Sciatic nerve (tissue), 2 donors: Measurements from ENCODE around the gene GJA4. TPM values are rescaled to one million over a fixed set of nuclear protein-coding genes. Genes with fewer than 3 reads are reported as not detected.
"Not testable (repeated sequence)": the region's sequence is repeated elsewhere in the genome, so short reads cannot be mapped to it uniquely, and the experiment has no call there.

Source experiments
- ATAC-seq: fragments of 200-7000 bp; cut with Tn5 transposase; one replicate; pipeline ENCODE4 v1.9.1; 2020; ENCODE audit warnings: mild to moderate bottlenecking, moderate library complexity
- DNase-seq: peaks from one replicate; pipeline ENCODE4 v3.0.0-alpha.2; 2020; ENCODE audit warnings: low spot score
- intact Hi-C: fragments of 100-400 bp; cut with DNase I; formaldehyde crosslinking; loops from one replicate; pipeline ENCODE4 v1.14.2; 2022
- total RNA-seq: library from RNA; stranded (reverse); fragmentation: NEBNext Ultra II Directional; extraction: Animal tissue kit (Norgen Biotek cat#: 25700); gene quantifications from one replicate; pipeline ENCODE4 v1.2.1, GENCODE V29; 2021
- donor health status: DM: no; HTN: no; CAD: no.
- donor health status: DM: no; HTN: no; CAD: no.

Gene GJA4
- total RNA-seq, 1 donor from 2014 or later: 35.9 TPM

DNA sequence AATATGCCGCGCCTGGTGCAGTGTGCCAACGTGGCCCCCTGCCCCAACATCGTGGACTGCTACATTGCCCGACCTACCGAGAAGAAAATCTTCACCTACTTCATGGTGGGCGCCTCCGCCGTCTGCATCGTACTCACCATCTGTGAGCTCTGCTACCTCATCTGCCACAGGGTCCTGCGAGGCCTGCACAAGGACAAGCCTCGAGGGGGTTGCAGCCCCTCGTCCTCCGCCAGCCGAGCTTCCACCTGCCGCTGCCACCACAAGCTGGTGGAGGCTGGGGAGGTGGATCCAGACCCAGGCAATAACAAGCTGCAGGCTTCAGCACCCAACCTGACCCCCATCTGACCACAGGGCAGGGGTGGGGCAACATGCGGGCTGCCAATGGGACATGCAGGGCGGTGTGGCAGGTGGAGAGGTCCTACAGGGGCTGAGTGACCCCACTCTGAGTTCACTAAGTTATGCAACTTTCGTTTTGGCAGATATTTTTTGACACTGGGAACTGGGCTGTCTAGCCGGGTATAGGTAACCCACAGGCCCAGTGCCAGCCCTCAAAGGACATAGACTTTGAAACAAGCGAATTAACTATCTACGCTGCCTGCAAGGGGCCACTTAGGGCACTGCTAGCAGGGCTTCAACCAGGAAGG, 7.4 kb upstream of the GJA4 start:
- intact Hi-C loops: loop anchor here (5.0 kb wide), 1 partner anchor 82 kb away; no protein-coding TSS in a partner anchor
- no peak for ATAC-seq
- no peak for DNase-seq

DNA sequence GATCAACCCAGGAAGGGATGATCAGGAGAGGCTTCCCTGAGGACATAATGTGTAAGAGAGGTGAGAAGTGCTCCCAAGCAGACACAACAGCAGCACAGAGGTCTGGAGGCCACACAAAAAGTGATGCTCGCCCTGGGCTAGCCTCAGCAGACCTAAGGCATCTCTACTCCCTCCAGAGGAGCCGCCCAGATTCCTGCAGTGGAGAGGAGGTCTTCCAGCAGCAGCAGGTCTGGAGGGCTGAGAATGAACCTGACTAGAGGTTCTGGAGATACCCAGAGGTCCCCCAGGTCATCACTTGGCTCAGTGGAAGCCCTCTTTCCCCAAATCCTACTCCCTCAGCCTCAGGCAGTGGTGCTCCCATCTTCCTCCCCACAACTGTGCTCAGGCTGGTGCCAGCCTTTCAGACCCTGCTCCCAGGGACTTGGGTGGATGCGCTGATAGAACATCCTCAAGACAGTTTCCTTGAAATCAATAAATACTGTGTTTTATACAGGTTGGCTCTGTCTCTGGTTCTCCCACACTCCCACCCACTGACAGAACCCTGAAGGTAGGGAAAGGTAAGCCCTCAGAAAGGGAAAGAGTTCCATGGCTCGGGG, 6.8 kb upstream of the GJA4 start:
- ATAC-seq: no peak
- intact Hi-C loops: loop anchor here (5.0 kb wide), 1 partner anchor 81 kb away; no protein-coding TSS in a partner anchor
- DNase-seq: no peak

DNA sequence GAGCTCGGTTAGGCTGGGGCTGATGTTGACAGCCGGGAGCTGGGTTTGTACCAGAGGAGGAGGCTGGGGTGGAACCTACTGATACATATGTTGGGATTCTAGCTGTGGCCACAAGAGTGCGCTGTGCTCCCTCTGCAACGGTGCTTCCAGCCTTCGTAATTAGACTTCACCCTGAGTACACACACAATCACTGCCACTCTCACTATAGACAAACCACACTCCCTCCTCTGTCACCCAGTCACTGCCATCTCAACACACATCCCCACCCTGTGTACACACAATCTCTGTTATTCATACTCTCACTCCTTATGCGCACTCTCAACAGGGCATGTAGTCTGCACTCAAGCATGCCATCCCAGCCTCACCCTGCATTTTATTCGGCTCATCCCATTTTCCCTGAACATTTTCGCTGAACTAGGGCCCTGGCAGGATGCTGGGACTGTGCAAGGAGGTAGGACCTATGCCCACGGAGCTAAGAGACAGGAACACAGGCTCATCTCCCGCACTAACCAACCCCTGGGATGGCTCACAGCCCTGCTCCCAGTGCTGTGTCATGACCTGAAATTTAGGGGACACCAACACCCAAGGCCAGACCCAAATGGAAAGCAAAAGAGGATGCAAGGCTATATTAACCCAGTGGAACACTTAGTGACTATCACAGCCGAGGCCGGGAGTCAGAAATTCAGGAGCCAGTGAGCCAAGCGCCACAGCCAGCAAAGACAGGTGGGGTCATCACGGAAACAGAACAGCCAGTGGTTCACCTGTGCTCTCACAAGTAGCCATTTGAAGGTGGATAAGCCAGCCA, 6.1 kb upstream of the GJA4 start:
- DNase-seq: peak; percentile 80
- ATAC-seq: peak; percentile 62
- intact Hi-C loops: loop anchor here (5.0 kb wide), 1 partner anchor 81 kb away; no protein-coding TSS in a partner anchor

DNA sequence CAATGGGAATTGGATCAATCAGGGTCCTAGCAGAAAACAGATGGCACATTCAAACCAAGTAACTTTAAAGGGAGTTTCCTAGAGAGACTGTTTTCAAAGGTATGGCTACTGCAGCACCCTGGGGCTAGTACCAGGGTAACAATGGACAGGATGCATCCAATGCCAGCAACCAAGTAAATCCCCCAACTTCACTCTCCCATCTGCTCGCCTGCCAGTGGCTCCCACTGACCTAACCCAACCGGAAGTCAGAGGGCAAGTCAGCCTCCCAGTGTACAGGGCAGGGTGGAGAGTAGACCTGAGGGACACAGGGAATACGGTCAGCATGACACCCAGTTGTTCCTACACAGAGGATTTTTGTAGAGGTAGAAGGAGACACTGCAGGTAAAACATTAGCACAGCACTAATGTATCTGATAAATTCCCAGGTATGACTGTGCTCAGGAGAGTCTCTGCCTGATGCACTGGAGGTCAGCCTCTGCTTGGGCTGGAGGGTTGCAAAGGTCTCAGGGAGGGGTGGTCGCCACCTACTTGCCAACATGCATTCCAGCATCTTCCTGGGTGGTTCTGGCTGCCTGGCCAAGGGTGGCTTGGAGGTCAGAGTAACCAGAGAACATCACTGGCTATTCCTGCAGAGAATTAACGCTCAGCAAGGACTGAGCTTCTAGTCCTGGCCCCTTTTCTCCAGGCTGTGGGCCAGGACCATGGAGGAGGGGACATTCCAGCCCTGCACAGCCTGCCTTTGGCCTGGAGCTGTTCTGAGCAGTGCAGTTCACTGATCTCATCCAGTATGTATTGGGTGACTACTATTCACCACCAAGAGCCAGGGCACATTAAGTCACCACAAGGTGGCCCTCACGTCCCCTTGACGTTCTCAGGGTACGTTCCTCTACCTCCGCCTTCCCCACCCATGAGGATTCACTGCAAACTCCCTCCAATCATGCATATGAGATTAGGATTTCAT, 5.1 kb upstream of the GJA4 start:
- DNase-seq (no peak), ATAC-seq (no peak)
- intact Hi-C loops: loop anchor here (5.0 kb wide), 1 partner anchor 80 kb away; no protein-coding TSS in a partner anchor

DNA sequence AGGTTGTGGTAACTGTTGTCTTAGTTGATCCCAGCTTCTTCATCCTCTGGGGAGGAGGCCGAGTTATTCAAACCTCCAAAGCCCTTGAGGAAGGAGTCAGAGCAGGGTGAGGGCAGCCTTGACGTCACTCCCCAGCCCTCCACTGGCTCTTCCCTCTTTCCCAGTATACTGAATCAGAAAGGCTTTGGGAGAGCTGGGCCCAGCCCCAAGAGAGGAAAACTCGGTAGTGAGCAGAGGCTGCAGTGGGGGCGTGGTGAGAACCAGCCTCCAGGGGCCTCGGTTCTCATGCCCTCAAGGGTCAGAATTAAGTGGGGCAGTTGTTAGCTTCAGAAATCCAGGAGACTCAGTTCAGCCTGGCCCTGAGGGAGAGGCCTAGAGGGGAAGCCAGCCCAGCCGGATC, 1.8 kb upstream of the GJA4 start:
- intact Hi-C loops: no loop called here
- ATAC-seq (peak; percentile 65), DNase-seq (no peak)

DNA sequence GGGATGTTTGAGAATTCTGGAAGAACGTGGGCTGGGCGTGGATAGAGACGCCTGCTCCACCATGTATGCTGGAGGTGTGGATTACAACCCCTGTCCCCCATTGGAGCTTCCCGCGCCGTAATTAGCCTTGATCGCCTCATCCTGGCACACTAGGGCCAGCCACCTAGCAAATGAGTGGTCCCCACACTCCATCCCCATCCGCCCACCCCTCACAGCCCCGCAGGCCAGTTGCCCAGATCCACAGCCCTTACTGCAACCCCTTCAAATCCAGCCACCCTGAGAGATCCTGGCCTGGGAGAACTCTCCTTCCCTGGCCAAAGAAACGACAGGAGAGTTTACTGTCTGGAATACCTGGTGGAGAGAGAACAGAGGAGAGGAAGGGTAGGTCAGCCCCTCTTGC, 375 bp upstream of the GJA4 start:
- DNase-seq (no peak), ATAC-seq (no peak)
- intact Hi-C loops: no loop called here

DNA sequence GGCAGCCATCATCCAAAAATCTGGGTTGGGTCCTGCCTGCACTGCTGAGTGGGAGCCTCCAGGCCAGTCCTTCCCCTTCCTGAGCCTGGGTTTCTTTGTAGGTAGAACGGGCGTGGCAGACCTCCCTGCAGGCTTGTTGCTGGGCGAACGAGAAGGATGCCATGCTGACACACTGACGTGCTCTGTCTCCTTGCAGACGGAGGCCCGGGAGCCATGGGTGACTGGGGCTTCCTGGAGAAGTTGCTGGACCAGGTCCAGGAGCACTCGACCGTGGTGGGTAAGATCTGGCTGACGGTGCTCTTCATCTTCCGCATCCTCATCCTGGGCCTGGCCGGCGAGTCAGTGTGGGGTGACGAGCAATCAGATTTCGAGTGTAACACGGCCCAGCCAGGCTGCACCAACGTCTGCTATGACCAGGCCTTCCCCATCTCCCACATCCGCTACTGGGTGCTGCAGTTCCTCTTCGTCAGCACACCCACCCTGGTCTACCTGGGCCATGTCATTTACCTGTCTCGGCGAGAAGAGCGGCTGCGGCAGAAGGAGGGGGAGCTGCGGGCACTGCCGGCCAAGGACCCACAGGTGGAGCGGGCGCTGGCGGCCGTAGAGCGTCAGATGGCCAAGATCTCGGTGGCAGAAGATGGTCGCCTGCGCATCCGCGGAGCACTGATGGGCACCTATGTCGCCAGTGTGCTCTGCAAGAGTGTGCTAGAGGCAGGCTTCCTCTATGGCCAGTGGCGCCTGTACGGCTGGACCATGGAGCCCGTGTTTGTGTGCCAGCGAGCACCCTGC, 1.4 kb downstream of the GJA4 start:
- intact Hi-C loops: no loop called here
- no peak for ATAC-seq
- DNase-seq: no peak

DNA sequence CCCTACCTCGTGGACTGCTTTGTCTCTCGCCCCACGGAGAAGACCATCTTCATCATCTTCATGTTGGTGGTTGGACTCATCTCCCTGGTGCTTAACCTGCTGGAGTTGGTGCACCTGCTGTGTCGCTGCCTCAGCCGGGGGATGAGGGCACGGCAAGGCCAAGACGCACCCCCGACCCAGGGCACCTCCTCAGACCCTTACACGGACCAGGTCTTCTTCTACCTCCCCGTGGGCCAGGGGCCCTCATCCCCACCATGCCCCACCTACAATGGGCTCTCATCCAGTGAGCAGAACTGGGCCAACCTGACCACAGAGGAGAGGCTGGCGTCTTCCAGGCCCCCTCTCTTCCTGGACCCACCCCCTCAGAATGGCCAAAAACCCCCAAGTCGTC, 2.0 kb downstream of the GJA4 start:
- DNase-seq: no peak
- intact Hi-C loops: no loop called here
- ATAC-seq: no peak

DNA sequence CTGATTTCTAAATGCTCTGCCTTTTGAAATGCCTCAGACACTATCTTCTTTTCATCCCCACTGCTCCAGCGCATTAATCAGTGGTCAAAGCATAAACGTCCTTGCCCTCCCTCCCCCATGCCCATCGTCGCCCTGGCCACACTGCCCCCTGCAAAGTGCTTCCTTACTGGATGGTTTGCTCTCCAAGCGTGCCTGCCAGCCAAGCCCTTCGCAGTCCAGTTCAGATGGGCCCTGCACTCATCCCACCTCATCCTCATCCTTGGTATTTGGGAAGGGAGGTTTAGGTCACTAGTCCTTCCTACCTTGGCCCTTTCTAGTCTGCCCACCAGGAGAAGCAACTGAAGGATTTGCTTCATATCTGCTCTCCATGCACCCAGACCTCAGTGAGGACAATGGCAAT, 3.1 kb downstream of the GJA4 start:
- intact Hi-C loops: no loop called here
- DNase-seq: no peak

DNA sequence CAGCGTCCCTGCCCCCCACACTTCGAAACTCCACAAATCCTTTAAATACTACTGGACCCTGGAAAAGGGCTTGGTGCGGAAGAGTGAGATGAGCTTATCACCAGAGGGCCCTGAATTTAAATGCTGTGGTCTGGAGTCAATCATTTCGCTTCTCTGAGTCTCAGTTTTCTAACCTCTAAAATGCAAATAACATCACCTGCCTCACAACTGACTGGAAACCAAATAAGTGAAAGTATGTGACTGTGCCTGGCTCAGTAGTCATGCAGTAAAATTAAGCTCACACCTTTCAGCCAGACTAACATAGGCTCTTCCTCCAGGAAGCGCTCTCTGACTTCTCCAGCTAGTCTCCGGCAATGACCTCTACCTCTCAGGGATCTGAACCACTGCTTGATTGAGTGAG, 4.2 kb downstream of the GJA4 start:
- no peak for DNase-seq
- intact Hi-C loops: no loop called here
- no peak for ATAC-seq

More for the DNA sequence above, 3.1 kb downstream of the GJA4 start:
- ATAC-seq: no peak

DNA sequence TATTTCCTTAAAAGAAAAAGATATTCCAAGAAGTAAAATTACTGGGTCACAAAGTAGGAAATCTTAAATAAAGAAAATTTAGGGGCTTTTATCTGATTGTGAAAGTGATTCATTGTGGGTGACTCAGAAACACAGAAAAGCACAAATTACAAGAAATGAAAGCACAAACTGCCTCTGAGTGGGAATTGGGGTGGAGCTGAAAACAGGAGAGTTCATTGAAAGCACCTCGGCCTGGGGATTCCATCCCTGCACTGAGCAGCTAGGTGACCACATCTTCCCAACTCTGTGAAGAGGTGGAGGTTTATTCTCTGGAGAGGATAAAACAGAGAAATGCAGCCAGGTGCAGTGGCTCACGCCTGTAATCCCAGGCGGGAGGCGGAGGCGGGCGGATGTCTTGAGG, 7.4 kb downstream of the GJA4 start:
- no peak for ATAC-seq

DNA sequence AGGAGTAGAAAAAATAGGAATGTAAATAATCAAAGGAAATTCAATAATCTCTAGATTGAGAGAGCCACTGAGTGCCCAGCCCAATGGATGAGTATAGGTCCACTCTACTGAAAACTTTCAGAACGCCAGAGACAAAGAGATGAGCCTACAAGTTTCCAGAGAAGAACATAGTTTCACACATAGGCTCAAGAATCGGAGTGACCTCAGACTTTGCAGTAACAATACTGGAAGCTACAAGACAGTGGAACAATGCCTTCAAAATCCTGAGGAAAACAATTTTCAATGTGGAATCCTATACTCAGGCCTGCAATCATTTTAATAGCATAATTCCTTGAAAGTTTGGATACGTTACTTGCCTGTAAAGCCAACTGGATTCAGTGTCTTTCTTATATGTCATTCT, 11.0 kb downstream of the GJA4 start:
- DNase-seq (no peak), ATAC-seq (no peak)
- intact Hi-C loops: no loop called here

More for the DNA sequence above, 7.4 kb downstream of the GJA4 start:
- intact Hi-C loops: no loop called here
- DNase-seq: no peak

DNA sequence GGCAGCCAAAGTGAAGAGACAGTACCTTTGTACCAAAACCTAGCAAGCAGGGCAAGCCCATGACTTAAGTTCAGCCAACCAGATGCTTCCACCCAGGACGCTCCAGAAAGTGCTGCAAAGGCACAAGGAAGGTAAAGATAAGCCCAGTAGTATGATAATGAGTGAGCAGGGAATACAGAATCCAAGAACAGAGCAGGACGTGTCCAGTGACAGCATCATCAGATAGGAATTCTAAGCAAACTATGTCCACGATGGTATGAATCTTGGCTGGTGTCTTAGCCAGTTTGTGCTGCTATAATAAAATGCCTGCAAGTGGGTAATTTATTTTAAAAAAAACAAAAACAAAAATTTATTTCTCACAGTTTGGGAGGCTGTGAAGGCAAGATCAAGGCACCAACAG, 13.6 kb downstream of the GJA4 start:
- intact Hi-C loops: no loop called here
- ATAC-seq: no peak

DNA sequence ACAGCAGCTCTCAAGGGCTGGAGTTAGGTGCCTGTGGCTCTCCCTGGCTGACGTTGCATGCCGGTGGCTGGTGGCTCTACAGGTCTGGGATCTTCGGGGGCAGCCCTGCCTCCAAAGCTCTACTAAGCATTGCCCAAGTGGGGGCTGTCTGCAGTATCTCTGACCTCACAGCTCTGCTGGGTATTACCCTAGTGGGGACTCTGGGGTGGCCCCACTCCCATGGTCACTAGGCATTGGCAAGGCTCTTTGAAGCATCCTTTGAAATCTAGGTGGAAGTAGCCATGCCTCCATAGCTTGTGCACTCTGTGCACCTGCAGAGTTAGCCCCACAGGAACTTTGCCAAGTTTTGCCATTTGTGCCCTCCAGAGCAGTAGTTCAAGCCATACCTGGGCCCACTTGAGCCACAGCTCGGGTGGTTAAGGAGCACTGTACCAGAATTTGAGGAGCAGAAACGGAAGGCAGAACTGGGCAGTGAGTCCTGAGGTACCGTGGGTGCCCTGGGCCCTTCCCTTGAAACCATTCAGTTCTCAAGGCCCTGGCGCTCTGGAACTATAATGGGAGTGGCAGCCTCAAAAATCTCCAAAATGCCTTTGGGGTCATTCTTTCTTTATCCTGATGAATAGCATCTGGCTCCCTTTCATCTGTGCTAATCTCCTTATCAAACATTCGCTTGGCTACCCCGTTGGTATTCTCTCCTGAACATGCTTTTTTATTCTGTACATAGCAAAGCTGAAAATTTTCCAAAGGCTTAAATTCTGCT, 15.4 kb downstream of the GJA4 start:
- intact Hi-C loops: no loop called here
- ATAC-seq (no peak), DNase-seq (no peak)

More for the DNA sequence above, 13.6 kb downstream of the GJA4 start:
- DNase-seq: no peak

DNA sequence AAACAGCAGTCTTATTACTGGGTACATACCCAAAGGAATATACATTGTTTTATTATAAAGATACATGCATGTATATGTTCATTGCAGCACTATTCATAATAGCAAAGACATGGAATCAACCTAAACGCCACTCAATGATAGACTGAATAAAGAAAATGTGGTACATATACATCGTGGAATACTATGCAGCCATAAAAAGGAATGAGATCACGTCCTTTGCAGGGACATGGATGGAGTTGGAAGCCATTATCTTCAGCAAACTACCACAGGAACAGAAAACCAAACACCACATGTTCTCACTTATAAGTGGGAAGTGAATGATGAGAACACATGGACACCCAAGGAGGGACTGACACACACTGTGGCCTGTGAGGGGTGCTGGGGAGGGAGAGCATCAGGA, 18.0 kb downstream of the GJA4 start:
- DNase-seq, ATAC-seq, intact Hi-C loops: not testable (repeated sequence)

DNA sequence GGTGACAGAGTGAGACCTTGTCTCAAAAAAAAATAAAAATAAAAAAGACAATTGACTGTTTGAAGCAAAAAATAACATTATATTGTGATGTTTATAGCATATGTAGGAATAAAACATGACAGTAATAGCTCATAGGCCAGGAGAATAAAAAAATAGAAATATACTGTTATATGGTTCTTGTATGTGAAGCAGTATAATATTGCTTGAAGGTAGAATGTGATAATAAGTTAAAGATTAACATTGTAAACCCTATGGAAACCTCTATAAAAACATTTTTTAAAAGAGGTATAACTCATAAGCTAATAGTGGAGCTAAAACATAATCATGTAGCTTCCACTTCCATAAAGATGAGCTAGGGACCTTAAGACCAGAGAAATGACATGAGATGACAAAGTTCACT, 23.5 kb downstream of the GJA4 start:
- DNase-seq: no peak
- ATAC-seq: no peak
- intact Hi-C loops: no loop called here

DNA sequence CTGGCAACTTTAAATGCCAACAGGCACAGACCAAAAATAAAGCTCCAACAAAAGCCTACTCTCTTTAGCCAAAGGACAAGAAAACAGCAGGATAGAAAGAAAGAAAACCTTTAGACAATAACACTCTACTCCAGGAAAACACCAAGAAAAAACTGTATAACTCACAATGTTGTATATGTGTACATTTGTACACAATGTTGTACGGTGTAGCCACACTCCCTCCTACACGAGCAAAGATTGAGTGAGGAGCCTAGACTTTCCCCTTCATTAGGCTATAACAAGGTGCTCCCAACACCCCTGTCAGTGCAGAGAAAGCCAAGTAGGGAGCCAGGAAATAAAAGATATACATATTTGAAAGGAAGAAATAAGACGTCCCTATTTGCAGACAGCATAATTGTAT, 24.0 kb downstream of the GJA4 start:
- DNase-seq (no peak), ATAC-seq (no peak)
- intact Hi-C loops: no loop called here
